ENCODE results near the gene NSUN5.
"Not testable (repeated sequence)": the region's sequence is repeated elsewhere in the genome, so short reads cannot be mapped to it uniquely, and the experiment has no call there.

Gene NSUN5

DNA sequence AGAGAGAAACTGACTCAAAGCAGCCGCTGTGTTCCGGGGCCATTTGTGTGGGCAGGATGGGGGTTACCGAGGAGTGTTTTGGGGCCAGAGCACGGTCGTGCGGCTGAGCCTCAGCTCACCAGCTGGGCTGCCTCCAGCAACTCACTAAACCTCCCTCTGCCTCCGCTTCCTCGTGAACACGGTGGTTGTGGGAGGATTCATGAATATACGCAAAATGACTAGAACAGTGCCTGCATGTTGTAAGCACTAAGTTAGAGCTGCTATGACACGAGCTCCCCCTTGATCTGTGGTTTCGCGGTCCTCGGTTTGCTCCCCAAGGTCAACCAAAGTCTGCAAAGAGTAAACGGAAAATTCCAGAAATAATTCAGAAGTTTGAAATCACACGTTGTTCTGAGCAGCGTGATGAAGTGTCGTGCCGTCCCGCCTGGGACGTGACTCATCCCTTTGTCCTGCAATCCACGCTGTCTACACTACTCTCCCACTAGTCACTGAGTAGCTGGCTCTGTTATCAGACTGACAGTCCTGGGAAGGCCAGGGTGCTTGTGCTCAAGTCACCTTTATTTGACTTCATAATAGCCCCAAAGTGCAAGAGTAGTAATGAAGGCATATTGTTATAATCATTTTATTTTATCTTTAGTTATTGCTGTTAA is 41.8 kb downstream of the NSUN5 start:
- DNase-seq = not testable (repeated sequence)

DNA sequence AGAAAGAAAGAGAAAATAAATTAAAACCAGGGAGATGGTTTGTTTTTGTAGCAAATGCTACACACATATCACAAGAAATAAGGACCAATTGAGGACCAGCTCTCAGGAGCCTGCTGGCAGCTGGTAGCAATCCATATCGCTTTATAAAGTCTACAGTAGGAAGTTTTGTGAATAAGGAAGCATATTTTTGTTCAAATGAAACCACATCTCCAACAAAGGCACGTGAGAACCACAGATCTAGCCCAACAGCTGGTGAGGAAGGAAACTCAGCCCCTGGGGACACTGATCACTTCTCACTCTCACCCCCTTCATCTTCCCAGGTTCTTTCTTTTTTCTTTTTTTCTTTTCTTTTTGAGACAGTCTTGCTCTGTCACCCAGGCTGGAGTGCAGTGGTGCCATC is 46.2 kb downstream of the NSUN5 start:
- not testable (repeated sequence) for DNase-seq

Measured in activated CD4-positive, CD25-positive, alpha-beta regulatory T cell (primary cell).